HG02943 (cell line): ENCODE data around the gene BUD31.
"Not testable (repeated sequence)": the region's sequence is repeated elsewhere in the genome, so short reads cannot be mapped to it uniquely, and the experiment has no call there.

Experiments used
- ATAC-seq: cut with Tn5 transposase; IDR thresholded peaks from one replicate; pipeline ENCODE4 v1.9.1; 2021; ENCODE audit warnings: mild to moderate bottlenecking, low read depth, moderate library complexity; ENCODE audit not compliant: unreplicated experiment

Gene BUD31

GRCh38 chr7:99396418-99397296, 12.1 kb upstream of the BUD31 start:
- ATAC-seq, result no peak

DNA sequence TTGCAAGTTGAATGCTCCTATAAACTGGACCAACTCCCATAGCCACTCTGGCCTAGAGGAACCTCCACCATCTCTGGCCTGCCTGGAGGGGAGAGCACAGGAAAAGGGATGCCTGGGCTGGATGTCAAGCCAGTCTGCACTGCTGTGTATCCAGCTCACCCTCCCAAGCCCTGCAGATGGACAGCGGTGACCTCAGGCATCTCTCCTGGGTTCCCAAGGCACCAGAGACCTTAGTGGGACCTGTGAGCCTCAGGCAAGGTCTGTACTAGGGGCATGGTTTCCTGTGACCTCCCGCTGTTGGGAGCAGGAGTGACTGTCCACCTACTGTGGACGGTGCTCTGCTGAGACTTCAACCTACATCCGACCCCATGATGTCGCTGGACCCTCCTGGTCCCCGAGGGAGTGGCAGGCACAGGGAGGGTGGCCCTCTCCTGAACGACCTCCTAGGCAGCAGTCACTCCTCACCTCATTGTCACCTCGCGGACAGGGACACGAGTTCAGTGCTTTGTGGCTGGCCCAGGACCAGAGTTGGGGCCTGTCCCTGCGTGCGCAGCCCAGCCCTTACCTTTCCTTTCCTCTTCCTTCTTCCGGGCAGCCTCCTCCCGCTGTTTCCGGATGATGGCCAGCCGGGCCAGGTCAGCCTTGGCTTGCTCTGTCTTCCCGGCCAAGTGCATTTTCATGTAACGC, 11.3 kb upstream of the BUD31 start:
- no peak for ATAC-seq

- ATAC-seq, result no peak
These were observed 9.8 kb upstream of the BUD31 start for GRCh38 chr7:99398891-99399445.

DNA sequence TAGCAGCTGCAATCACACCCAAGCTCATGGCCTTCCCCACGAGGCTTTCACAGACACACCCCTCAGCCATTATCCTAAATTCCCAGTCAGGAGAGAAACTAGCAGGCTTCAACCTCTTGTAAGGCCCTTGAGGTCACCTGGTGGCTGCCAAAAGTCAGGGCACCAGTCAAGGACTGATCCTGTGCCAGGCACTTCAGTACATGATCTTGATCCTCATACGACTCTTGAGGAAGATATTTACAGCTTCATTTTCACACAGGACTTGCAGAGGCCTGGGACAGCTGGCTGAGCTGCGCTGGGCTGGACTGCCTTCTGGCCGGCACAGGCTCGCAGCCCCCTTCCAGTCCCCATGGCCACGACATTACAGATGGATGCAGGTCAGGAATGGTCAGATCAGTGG, 9.2 kb upstream of the BUD31 start:
- ATAC-seq, result no peak

- no peak for ATAC-seq
These were observed 5.9 kb upstream of the BUD31 start for GRCh38 chr7:99402854-99403253.

DNA sequence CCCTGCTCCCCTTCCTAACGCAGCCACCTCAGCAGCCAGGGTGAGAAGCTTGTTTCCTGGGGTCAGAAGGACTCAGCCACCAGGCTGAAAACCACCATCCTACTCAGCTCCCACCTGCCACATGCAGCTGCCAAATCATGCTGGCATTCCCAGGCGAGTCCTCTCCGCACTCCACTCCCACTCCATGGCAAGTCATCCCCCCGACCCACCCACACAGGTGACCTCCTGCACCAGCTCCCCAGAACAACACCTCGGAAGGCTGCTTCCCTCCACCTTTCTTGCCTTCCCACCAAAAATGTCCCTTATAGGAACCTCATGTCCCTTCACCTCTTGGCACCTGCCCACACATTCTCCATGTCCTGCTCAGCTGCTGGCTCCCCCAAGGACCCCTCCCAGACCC, 5.0 kb upstream of the BUD31 start:
- ATAC-seq, result no peak

GRCh38 chr7:99404235-99404976, 4.4 kb upstream of the BUD31 start:
- no peak for ATAC-seq

- no peak for ATAC-seq
These were observed 3.8 kb upstream of the BUD31 start for GRCh38 chr7:99404977-99405320.

DNA sequence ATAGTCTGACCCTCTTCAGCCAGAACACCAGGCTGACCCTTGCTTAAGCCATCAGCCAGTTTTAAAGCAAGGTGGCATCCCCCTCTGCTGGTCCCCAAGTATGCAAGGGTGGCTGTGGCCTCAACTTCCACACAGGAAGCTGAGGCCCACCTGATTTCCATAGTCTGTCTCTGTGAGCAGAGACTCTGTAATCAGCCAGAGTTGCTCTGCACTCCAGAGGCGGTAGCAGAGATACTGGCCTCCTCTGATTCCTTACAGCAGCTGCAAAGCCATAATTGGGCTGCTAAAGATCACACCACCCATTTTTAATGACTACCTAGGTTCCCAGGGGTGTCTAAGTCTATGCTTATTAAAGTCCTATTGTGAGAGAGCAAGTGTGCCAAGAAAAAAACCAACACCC, 2.2 kb upstream of the BUD31 start:
- ATAC-seq, result no peak

- peak; percentile 1 for ATAC-seq
These were observed 844 bp upstream of the BUD31 start for GRCh38 chr7:99407872-99408378.

DNA sequence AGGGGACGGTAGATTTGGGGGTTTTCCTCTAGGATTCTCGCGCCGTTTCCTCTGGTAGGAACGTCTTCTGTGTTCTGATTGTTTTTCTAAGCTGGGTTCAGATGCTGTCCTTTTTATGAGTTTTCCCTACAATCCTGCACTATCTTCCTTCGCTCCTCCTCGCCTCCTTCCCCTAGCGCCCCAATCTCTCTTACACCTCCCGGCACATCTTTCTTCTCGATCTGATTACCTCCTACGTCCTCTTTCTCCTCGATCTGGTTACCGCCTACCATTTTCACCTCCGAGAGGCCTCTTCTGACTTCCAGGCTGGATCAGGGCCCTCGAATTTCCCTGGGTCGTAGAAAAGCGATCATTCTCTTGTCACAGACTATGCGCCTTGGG, 413 bp downstream of the BUD31 start:
- no peak for ATAC-seq

- ATAC-seq, result no peak
These were observed 1.0 kb downstream of the BUD31 start for GRCh38 chr7:99409806-99410205.

GRCh38 chr7:99410635-99411034, 1.9 kb downstream of the BUD31 start:
- no peak for ATAC-seq

DNA sequence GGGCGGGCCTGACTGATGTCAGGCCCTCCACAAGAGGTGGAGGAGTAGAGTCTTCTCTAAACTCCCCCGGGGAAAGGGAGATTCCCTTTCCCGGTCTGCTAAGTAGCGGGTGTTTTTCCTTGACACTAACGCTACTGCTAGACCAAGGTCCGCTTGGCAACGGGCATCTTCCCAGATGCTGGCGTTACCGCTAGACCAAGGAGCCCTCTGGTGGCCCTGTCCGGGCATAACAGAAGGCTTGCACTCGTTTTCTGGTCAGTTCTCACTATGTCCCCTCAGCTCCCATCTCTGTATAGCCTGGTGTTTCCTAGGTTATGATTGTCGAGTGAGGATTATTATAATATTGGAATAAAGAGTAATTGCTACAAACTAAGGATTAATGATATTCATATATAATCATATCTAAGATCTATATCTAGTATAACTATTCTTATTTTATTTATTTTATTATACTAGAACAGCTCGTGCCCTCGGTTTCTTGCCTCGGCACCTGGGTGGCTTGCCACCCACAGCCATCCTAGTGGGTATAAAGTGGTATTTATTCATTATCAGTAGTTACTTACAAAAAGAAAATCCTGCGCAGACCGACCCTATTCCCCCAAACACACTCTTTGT, 6.9 kb downstream of the BUD31 start:
- not testable (repeated sequence) for ATAC-seq

DNA sequence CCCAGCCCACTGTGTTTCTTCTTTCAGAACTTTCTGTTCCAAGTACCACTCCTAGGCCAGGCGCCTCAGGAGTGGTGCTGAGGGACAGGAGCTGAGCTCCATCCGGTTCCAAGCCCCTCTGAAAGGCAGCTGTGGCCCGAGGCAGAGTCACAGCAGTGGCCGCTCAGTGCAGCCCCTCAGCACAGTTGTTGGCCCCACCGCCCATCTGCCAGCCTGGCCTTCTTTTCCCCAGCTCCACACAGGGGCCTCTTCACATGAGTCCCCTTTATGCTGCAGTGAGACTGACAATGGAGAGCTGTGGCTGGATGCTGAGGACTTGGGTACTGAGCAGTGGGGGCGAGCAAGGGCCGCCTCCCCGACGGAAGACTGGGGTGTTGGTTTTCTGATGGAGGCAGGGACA, 9.5 kb downstream of the BUD31 start:
- no peak for ATAC-seq

DNA sequence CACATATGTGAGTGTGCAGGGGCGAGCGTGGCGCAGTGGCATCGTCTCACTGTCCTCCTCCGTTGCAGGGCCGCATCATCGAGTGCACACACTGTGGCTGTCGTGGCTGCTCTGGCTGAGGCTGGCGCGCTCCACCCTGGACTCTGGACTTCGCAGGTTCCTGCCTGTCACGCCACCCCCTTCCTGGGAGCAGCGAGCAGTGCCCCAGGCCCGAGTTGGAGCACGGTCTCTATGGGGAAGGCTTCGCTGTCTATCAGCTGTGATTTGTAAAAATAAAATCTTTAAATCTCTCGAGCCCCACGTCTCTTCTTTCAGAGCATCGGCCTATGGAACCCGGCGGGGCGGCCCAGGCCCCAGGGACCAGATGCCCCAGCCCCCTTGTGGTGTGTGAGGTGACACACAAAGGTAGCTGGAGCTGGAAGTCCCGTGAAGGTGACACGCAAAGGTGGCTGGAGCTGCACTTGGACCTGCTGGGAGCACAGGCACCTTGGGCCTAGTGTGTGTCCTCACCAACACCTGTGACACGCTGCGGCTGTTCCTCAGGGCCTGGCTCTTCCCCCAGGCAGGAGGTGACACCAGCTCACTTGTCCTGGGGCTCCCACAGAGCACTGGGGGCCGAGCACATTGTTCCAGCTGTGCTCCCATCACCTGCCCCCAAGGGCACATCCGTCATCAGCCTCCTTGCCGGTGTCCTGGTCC, 10.7 kb downstream of the BUD31 start:
- ATAC-seq, result no peak

DNA sequence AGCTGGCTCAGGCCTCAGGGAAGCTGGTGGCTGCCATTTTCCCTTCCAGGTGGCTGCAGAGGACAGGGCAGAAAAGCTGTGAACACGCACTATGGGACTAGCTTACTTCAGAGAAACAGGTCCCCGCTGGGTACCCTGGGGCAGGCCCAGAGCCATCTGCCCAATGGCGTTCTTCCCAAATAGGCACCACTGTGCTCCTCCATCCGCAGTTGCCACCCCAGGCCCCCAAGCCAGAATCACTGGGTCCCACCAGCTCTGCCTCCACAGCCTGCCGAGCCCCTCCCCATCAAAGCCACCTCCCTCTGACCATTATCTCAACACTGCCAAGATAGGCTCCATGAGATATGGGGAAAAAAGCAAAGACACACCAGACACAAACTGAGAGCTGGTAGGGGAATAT, 11.4 kb downstream of the BUD31 start:
- ATAC-seq, result no peak

DNA sequence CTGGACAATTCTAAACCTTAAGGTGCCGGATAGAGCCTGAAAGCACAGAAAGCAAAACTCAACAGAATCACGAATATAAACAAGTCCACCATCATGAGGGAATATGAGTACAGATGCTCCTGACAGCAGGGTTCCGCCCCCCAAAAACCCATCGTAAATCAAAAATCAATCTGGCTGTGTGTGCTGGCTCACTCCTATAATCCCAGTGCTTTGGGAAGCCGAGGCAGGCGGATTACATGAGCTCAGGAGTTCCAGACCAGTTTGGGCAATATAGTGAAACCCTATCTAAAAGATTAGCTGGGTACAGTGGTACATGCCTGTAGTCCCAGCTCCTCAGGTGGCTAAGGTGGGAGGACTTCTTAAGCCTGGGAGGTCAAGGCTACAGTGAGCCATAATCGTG, 12.2 kb downstream of the BUD31 start:
- ATAC-seq, result no peak

- no peak for ATAC-seq
These were observed 13.4 kb downstream of the BUD31 start for GRCh38 chr7:99422186-99422585.

DNA sequence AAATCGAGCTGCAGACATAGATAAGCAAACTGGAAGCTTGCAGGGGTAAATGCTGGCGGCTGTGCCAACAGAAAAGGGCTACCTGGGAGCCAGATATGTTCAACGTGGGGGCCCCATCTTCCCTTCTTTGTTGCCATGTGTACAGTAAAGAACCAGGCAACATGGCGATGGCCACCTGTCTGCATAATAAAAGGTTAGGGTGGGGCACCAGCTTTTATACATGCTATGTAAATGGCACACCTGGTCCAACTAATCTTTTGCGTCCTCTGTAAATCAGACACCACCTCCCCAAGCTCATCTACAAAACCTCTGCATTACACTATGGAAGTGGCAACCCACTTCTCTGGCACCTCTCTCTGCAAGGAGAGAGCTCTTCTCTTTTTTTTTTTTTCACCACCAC, 13.9 kb downstream of the BUD31 start:
- no peak for ATAC-seq
